Choroid plexus epithelial cell (primary cell): ENCODE measurements around the gene GTF2IRD1.
"Not testable (repeated sequence)": the region's sequence is repeated elsewhere in the genome, so short reads cannot be mapped to it uniquely, and the experiment has no call there.

Source experiments
- DNase-seq: peaks from one replicate; pipeline ENCODE4 v3.0.0-alpha.2; 2010; ENCODE audit warnings: low read depth
- H3K4me3 ChIP-seq: 2 replicates; pipeline ENCODE4 v1.5.1; 2011; ENCODE audit warnings: low read depth, mild to moderate bottlenecking, control low read depth, low read length, moderate library complexity
- CTCF ChIP-seq: conservative IDR thresholded peaks from 2 replicates; pipeline ENCODE4 v1.5.1; 2011; ENCODE audit warnings: low read depth, mild to moderate bottlenecking, control low read depth, inconsistent platforms, low read length, moderate library complexity

The GTF2IRD1 gene

GRCh38 chr7:74503061-74503460 is 49.4 kb downstream of the GTF2IRD1 start:
- H3K4me3 ChIP-seq: no peak overlapping the region
- no peak for TF ChIP-seq CTCF
- no peak for DNase-seq

- no peak for DNase-seq
- TF ChIP-seq CTCF: no peak
- H3K4me3 ChIP-seq: no peak overlapping the region
These were observed 50.2 kb downstream of the GTF2IRD1 start for GRCh38 chr7:74503943-74504342.

- no peak overlapping the region for H3K4me3 ChIP-seq
- peak; percentile 28 for DNase-seq
- no peak for TF ChIP-seq CTCF
These were observed 52.0 kb downstream of the GTF2IRD1 start for GRCh38 chr7:74505471-74506324.

GRCh38 chr7:74506325-74506724 is 52.6 kb downstream of the GTF2IRD1 start:
- no peak overlapping the region for H3K4me3 ChIP-seq
- TF ChIP-seq CTCF: no peak
- DNase-seq: no peak

- no peak for DNase-seq
- H3K4me3 ChIP-seq: no peak overlapping the region
- no peak for TF ChIP-seq CTCF
These were observed 54.0 kb downstream of the GTF2IRD1 start for GRCh38 chr7:74507538-74508319.

- DNase-seq, H3K4me3 ChIP-seq: not testable (repeated sequence)
These were observed 55.7 kb downstream of the GTF2IRD1 start for GRCh38 chr7:74509453-74509852.

GRCh38 chr7:74511345-74511744 is 57.6 kb downstream of the GTF2IRD1 start:
- DNase-seq: no peak
- no peak for TF ChIP-seq CTCF
- H3K4me3 ChIP-seq: no peak overlapping the region
